Fibroblast of skin of right quadriceps (primary cell): ENCODE data around the gene HDAC5.
"Not testable (repeated sequence)": the region's sequence is repeated elsewhere in the genome, so short reads cannot be mapped to it uniquely, and the experiment has no call there.

Experiments
- DNase-seq: peaks from one replicate; pipeline ENCODE4 v3.0.0-alpha.2; 2013

HDAC5 gene

DNA sequence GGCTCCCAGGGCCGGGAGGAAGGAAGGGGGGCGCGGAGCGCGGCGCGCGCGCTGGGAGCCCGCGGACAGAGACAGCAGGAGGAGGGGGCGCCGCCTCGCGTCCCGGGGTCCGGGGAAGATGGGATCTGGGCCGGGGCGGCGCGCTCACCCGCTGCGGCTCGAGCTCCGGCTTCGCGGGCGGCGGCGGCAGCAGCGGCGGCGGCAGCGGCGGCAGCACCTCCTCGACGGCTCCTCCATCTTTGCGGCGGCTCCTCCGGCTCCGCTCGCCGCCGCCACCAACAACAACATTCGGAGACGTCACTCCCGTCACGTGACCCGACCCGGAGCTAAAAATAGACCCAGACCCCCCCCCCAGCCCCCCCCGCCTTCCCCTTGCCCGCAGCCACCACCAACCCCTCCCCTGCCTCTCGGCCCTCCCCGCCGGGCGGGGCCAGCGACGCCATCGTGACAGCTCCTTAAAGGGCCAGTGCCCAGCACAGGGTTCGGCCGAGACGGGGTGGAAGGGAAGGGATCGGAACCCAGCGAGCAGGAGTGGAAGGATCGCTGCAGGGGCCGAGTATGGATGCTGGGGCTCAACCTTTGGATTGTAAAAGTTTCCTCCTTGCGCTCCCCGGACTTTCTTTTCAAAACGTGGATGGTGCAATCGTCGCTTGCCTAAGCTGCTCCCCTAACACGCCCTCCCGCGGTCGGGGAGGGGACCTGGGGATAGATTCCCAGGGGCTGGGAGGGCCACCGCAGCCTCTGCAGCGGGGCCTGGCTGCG is at the start of gene HDAC5:
Gene HDAC5 (minus strand): TSS at position 286 of the 762 bp plus-strand sequence. CDS start 6,126 bp downstream, outside the sequence.
- peak; percentile 95 for DNase-seq

DNA sequence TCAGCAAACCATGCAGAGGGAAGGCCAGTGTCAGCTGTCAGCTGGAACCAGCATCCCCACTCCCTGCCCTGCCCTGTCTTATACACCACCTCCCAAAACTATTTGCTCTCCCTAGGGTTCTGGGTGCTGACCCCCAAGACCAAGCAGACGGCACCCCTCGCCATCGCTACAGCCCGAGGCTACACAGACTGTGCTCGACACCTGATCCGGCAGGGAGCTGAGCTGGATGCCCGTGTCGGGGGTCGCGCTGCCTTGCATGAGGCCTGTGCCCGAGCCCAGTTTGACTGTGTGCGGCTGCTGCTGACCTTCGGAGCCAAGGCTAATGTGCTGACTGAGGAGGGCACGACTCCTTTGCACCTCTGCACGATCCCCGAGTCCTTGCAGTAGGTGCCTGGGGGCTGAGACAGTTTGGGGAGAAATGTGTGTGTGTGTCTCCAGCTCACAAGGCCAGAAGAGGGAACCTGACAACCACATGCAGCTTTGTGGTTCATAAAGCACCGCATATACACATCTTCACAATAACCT is 48.6 kb upstream of the HDAC5 start:
- DNase-seq, result no peak

DNA sequence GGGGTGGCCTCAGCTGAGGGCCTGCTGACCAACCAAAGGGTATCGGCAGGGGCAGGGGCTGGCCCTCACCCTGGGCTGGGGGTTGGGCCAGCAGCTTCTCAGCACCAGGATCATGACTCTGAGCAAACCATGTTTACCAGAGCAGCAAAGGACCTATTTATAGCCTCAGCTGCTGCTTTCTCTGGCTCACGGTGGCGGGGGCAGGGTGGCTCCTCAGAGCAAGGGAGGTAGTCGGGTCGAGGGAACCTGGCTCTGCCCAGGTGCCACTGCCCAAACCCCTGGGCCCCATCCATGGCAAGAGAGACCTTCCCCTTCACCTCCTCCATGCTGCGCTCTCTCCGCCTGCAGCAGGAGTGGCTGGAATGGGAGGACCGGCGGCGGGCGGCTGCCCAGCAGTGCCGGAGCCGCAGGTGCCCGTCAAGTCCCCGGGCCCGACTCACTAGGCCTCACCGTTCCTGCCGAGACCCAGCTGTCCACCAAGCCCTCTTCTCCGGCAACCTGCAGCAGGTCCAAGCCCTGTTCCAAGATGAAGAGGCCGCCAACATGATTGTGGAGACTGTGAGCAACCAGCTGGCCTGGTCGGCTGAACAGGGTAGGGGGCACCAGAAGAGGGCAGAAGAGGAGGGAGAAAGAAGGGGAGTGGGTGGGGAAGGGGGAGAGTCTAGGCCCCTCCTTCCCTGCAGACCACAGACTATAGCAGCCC is 47.2 kb upstream of the HDAC5 start, which contains the start of gene ASB16:
Gene ASB16 (plus strand): TSS at position 206 of the 703 bp plus-strand sequence. CDS start 86 bp downstream, at position 292.
- peak; percentile 27 for DNase-seq

DNA sequence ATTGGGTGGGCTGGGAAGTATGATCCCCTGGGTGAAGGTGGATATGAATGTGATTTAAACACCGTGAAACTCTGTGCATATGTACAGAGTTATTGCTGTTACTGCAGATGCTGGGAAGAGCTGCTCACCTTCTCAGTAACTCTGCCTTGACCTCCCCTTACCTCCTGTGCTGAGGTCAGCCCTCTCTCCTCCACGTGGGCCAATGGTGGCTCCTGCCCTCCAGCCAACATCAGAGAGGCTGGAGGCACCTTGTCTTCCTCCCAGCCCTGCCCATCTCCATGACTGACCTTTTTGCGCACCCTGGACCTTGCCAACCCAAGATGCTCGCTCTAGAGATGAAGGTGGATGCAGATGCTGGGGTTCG is 46.7 kb upstream of the HDAC5 start:
- DNase-seq, result no peak

DNA sequence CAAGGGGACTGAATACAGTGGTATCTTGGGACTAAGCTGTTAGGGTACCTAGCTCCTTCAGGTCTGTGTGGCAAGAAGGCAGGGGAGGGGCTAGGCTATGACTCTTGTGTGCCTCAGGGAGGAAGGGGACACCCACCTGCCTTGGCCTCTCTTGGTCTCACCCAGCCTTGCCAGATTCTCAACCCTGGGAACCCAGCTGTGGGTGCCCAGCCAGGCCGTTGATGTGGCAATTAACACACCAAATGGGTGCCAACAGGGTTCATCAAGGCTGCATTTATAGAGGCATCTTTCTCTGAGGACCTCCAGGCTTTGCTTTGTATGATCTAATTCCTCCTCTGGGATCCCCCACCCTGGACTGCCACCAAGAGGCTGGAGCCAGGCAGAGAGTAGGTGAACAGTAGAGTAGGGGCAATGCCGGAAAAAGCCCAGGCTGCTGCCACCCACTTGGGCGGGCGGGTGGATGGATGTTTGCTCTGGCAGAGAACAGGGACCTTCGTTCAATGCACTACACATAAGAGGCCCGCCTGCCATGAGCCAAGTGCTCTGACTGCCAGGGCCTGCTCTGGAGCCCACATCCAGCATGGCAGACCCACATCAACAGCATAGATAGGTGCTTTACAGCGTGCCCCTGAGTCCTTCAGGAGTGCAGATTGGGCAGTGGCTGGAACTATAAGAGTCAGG is 43.9 kb upstream of the HDAC5 start:
- DNase-seq, result no peak

DNA sequence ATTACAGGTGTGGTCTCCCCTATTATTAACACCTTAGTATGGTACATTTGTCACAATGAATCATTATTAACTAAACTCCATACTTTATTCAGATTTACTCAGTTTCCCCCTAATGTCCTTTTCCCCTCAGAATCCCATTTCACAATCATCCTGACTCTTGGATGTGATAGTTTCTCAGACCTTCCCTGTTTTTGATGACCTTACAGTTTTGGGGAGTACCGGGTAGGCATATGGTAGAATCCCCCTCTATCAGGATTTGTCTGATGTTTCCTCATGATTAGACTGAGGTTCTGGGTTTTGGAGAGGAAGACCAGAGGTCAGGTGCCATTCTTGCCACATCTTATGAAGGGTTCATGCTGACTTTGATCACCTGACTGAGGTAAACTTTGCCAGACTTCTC is 41.0 kb upstream of the HDAC5 start:
- DNase-seq, result no peak

DNA sequence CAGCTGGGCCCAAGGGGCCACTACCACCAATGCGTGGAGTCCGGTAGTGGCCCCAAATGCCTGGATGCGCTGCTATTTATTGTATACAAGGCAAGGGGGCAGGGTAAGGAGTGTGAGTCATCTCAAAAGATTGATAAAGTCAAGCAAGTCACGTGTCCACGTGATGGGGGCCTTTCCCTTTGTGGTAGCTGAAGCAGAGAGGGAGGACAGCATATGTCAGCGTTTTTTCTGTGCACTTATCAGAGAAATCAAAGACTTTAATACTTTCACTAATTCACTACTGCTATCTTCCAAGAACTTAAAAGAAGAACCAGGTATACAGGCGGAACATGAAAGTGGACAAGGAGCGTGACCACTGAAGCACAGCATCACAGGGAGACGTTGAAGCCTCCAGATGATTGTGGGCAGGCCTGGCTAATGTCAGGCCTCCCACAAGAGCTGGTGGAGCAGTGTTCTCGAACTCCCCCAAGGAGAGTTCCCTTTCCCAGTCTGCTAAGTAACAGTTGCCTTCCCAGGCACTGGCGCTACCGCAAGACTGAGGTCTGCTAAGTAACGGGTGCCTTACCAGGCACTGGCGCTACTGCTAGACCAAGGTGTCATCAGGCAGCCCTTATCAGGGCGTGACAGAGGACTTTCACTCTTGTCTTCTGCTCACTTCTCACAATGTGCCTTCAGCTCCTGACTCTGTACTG is 36.2 kb upstream of the HDAC5 start:
- peak; percentile 17 for DNase-seq

DNA sequence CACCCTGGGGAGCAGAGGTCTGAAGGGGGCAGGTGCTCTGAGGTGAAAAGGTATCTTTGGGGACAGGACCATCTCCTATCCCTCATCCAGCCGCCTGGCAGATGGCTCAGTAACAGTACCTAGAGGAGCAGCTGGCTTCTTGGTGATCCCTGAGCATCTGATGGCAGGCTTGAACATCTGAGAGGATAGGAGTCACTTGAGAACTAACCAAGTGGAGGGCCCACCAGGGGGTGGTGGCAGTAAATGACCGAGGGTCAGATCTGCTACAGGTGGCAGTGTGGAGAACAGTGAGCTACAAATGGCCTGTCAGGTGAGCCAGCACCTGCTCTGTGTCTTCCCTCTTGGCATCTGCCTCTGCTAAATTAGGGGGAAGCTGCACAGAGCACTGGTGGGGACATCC is 32.0 kb upstream of the HDAC5 start:
- DNase-seq, result no peak

DNA sequence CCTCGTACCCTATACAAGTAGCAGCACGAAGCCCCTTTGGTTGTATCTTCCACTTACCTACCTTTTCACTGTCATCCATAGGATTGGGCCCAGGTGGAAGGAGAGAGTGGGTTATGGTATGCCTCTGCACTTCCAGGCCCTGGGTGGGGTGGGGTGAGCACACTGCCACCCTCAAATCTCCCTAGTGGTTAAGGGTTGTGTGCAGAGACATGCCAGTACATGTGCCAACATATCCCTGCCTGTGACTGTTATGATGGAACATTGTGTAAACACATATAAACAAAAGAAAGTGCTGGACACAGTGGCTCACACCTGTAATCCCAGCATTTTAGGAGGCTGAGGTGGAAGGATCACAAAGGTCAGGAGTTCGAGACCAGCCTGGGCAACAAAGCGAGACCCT is 29.4 kb upstream of the HDAC5 start:
- DNase-seq, result no peak

DNA sequence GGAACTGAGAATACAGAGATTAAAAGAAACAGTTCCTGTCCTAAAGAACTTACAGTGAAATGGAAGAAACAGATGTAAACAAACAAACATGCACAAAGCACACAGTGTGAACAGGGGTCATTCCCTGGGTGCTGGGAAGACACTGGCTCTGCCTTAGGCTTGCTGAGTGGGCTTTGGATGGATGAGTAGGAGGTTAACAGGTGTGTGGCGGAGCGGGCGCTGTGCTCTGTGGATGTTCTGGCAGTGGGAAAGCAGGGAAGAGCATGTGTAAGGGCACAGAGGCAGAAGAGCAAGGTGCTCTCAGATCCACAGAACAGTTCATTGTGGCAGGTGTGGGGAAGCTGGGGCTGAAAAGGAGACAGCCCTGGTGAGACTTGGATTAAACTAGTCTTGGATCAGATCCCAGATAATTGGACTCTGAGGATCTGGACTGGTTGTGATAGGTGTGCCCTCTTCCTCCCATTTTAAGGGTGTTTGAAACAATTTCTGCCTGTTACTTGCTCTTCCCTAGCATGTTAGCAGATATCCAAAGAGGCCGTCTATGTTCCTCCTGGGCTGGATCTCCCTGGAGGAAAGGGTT is 26.4 kb upstream of the HDAC5 start:
- DNase-seq, result no peak

DNA sequence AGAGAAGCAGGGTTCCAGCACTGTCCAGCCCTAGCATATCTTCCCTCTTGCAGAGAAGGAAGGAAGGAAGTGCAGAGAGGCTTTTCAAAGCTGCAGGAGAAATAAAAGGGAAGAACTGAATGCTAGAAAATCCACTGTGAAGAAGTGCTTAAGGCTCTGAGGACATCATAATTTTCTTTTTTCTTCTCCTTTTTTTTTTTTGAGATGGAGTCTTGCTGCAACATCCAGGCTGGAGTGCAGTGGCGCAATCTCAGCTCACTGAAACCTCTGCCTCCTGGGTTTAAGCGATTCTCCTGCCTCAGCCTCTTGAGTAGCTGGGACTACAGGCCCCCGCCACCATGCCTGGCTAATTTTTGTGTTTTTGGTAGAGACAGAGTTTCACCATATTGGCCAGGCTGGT is 25.6 kb upstream of the HDAC5 start:
- not testable (repeated sequence) for DNase-seq

DNA sequence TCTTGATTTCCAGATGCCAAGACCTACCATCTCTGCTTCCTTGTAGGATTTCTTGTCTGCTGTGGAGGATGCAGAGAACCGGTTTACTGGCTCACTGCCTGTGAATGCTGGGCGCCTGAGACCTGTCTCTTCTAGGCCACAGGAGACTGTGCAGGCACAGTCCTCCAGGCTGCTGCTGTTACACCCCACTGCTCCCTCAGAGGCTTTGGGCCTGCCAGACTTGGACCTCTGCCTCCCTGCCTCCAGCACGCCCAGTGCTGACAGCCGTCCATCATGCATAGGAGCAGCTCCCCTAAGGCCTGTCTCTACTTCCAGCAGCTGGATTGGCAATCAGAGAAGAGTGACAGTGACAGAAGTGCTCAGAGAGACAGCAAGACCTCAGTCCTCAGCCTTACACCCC is 24.4 kb upstream of the HDAC5 start:
- no peak for DNase-seq

DNA sequence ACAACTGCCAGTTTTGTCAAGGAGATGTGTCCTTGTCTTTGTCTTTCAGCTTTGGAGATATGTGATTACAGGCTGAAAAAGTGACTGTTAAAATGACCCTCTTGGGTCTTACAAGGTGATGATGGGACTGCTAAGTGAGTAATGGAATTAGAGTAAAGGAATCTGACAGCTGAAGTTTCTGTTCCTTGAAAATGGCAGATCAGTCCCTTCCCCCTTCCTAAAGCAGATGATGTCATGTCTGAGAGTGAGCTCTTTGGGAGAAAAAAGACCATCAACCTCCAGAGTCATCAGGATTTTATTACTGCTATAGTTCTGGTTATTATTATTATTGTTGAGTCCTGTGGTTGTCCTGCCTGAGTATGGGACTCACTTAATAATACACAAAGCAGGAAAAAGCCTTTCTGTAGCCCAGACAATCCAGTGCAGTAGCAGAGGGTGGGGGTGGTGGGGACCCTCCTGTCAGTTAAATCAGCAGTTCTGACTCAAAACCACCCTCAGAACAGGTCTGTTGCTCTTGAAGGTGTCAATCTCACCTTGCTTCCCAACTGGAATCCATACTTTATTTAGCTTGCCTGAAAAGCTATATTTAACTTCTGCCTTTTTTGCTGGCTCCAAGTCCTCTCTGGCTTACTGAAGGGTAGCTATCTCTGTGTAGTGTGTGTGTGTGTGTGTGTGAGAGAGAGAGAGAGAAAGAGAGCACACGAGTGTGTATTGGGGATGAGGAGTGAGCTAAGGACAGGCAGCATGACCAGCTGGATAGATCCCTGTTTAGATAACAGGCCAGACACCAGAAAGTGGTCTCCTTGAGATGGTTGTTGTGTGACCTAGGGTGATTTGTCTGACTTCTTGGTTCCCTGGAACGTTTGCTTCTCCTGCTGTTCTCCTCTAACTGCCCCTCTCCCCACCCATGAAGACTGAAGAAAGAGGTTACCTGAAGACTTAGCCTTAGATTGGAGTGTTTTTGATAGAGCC is 23.2 kb upstream of the HDAC5 start:
- DNase-seq, result no peak

DNA sequence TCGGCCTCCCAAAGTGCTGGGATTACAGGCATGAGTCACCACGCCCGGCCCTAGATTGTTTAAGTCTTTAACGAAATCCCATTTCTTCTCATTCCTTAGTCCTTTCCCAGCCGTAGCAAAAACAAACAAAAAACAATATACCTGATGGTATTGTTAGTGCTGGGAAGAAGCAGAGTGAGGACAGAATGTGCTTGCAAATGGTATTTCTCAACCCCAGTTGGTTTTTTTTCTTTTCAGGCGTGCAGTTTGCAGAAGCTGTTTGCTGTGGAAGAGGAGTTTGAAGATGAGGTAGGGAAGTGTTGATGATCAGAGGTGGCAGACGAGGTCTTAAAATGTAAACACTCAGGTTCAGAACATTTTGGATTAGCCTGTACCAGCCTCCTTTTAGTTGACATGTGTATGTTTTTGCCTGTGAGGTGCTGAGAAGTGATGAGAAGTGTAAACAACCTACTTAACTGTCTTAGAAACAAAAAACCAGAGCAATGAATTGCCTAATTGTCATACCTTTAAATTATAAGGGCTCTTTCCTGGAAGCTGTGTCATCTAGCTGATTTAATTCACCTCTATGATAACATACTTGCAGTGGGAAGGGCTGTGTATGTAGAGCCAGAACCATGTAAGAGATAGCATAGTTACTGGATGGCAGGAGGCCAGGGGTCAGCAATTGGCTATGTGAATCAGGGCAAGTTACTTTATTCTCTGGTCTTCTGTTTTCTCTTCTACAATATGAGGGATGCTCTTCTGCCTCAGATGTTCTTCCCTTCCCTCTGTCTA is 21.7 kb upstream of the HDAC5 start:
- no peak for DNase-seq

DNA sequence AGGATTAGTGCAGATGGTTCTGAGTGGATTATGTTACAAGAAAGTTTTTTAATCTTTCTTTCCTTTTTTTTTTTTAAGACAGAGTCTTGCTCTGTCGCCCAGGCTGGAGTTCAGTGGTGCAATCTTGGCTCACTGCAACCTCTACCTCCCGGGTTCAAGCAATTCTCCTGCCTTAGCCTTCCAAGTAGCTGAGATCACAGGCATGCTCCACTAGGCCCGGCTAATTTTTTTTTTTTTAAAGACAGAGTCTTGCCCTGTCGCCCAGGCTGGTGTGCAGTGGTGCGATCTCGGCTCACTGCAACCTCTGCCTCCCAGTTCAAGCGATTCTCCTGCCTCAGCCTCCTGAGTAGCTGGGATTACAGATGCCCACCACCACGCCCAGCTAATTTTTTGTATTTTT is 20.5 kb upstream of the HDAC5 start:
- DNase-seq, result not testable (repeated sequence)

DNA sequence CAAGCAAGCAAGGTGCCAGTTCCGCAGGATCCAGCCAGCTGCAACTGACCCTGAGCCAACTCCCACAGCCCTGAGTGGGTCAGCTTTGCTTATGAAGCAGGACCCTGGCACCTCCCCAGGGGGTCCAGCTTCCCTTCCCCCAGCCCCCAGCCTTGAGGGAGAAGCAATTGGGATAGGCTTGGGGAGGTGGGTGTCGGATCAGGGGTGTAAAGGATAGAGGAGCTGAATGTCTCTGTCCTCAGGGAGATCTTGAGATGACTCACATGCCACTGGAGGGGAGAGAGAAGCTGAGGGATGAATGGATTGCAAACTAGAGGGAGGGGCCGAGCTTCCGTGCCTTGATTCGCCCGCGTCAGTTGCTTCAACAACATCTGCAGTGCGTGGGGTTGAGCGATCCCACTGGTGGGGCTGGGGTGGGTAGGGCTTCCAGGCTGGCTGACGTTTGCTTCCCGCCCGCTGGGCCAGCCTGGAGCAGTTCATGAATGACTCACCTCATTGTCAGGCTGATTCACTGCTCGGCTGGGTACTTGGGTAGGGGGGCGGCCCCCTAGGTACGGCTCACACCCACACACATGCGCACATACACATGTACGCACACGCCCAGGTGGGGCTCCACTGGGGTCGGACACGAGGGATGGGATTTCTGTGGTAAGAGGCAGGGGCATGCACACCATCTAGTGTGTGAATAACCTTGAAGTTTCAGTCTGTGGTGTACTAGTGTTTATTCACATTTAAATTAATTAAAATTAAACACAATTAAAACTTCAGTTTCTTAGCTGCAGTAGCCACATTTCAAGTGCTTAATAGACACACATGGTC is 14.7 kb upstream of the HDAC5 start:
- peak; percentile 99 for DNase-seq

DNA sequence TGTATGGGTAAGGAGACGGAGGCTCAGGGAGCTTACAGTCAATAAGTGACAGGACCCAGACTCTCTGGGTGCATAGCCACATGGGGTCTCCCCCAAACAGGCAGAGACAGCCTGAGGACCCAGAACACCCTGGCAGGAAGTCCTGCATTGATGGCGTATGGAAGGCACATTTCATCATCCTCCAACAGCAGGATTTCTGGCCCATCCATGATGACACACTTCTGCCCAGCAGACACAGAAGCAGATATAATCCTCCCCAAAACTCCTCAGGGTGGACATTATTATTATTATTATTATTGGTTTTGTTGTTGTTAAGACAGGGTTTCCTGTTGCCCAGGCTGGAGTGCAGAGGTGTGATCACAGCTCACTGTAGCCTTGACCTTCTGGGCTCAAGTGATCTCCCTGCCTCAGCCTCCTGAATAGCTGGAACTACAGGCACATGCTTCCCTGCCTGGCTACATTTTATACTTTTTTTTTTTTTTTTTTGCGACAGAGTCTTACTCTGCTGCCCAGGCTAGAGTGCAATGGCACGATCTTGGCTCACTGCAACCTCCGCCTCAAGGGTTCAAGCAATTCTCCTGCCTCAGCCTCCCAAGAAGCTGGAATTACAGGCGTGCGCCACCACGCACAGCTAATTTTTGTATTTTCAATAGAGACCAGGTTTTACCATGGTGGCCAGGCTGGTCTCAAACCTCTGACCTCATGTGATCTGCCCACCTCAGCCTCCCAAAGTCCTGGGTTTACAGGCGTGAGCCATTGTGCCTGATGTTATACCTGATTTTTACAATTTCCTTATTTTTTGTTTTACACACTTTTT is 11.5 kb upstream of the HDAC5 start:
- no peak for DNase-seq

DNA sequence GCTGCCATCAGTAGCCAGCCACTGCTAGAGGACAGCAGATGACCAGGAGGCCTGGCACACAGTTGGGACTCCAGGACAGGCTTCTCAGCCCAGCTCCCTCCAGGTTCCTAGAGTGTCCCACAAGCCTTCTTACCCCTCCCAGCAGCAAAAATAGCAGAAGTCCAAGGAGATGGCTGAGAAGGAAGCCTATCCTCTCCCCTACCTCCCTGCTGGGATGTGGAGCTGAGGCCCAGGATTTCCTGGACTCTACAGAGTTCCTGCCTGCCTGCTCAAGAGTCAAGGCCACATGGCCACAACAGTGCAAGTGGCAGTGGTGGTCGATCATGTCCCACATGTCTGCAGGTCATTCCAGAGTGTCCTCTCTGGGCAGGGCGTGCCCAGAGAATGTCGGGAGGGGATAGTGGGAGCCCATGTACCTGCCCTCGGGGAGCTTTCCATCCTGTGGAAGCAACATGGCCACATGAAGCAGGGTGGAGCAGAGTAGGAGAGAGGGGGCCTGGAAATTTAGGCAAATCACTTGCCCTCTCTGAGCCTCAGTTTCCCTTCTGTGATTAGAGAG is 10.6 kb upstream of the HDAC5 start:
- DNase-seq, result no peak
